ENCODE results near the gene DOCK2. TPM values are rescaled to one million over a fixed set of nuclear protein-coding genes. Genes with fewer than 3 reads are reported as not detected.

Gene DOCK2
- total and polyA plus RNA-seq, 9 of the 15 experiments (the other 6 are each of a cell fraction or from before 2014, with no cell fraction given) = 4.5 to 42.6 (median 20.5) TPM

DNA sequence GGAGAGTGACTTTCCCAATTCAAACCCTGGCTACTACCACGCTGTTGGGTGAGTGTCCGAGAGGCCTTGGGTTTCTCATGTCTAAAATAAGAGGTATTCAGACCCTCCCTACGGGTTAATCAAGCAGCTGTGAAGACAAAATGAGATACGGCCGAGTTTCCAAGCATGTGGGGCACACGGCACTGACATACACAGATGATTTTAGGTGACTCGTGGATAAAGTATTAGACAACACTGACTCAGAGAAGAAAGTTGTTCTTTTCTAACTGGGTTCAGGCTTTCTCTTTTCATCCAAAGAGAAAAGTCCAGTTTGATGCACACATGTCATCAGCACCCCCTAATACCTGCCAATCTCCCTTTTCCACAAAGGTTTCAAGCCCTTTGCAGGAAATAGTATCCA lies 484.2 kb downstream of the DOCK2 start:
- FAIRE-seq (no peak), ATAC-seq (no peak), DNase-seq (ENCODE audit: extremely low read depth in 1 of 4, low spot score in 3 of 4) (no peak)
- Histone ChIP-seq H3K4me1 (replicated peaks in 1 of 2; ENCODE audit: control insufficient read depth in 2 of 2, insufficient read depth in 2 of 2, low read length in 2 of 2) (no peaks in the 10 kb centered on the region; a peak in 1 of 5 replicates), H3K4me3 (no peak overlapping the region), H3K27ac (ENCODE audit: extremely low read depth, low read depth, low read length) (no peak overlapping the region), H3K27me3 (ENCODE audit: control insufficient read depth in 2 of 2, insufficient read depth in 2 of 2, low read length in 2 of 2) (peaks cover 8 to 20% of the 10 kb centered on the region in 2 experiments; a peak in 3 of 5 replicates), H3K4me2 (ENCODE audit: insufficient read depth, low read length) (no peak overlapping the region), H3K9me3 (replicated peaks; ENCODE audit: control insufficient read depth, insufficient read depth, low read depth, low read length) (no peaks in the 10 kb centered on the region), H3K9ac (ENCODE audit: insufficient read depth in 1 of 2, low read depth in 2 of 2, low read length in 2 of 2) (no peak overlapping the region), H3K36me3 (ENCODE audit: control insufficient read depth, insufficient read depth, low read length) (no peaks in the 10 kb centered on the region), H3K79me2 (ENCODE audit: control insufficient read depth, insufficient read depth, low read length) (no peaks in the 10 kb centered on the region), H2AFZ (ENCODE audit: low read depth, low read length) (no peak overlapping the region), H3K9me1 (ENCODE audit: control insufficient read depth, insufficient read depth, low read length) (no peaks in the 10 kb centered on the region), H4K20me1 (replicated peaks; ENCODE audit: control insufficient read depth, insufficient read depth, low read length) (no peaks in the 10 kb centered on the region)
- 3% methylated on average over 7 of the region's 7 CpGs for WGBS (ENCODE audit: insufficient coverage, low coverage, missing lambda C conversion rate)
- ChIA-PET POLR2A (interaction anchor here (0.8 kb wide), 1 partner anchor 26 kb away, joined by 3 read pairs; no protein-coding TSS in a partner anchor), CTCF (ENCODE audit: low intra/inter-chr PET ratio) (no interaction called here)
- in situ Hi-C loops (cut with MboI) = no loop called here
- intact Hi-C loops (cut with micrococcal nuclease) = no loop called here
- BruUV-seq (replicated peaks) = no TSS peak
- TF ChIP-seq SIN3A (IDR thresholded peaks at IDR 0.05; ENCODE audit: borderline replicate concordance in 2 of 2, control insufficient read depth in 1 of 2, low read depth in 2 of 2, low read length in 2 of 2) (no peak), KLF6 (CRISPR knock-in tag; IDR thresholded peaks at IDR 0.05; ENCODE audit: borderline replicate concordance) (no peak), ZSCAN29 (IDR thresholded peaks at IDR 0.05) (no peak)

GRCh38 chr5:170126061-170126460 lies 489.0 kb downstream of the DOCK2 start:
- no TSS peak for BruUV-seq (replicated peaks)
- TF ChIP-seq TCF15 (CRISPR knock-in tag; IDR thresholded peaks at IDR 0.05) (no peak), CHAMP1 (IDR thresholded peaks at IDR 0.05) (no peak), HDAC6 (IDR thresholded peaks at IDR 0.05; ENCODE audit: low read depth, low read length) (no peak), ZBTB1 (CRISPR knock-in tag; IDR thresholded peaks at IDR 0.05; ENCODE audit: borderline replicate concordance, low read depth) (no peak), THRB (CRISPR knock-in tag; conservative IDR thresholded peaks at IDR 0.05) (no peak)
- TF ChIP-seq, protein P1, sequence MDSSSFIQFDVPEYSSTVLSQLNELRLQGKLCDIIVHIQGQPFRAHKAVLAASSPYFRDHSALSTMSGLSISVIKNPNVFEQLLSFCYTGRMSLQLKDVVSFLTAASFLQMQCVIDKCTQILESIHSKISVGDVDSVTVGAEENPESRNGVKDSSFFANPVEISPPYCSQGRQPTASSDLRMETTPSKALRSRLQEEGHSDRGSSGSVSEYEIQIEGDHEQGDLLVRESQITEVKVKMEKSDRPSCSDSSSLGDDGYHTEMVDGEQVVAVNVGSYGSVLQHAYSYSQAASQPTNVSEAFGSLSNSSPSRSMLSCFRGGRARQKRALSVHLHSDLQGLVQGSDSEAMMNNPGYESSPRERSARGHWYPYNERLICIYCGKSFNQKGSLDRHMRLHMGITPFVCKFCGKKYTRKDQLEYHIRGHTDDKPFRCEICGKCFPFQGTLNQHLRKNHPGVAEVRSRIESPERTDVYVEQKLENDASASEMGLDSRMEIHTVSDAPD (CRISPR knock-in tag; IDR thresholded peaks at IDR 0.05) = no peak

More at GRCh38 chr5:170126061-170126460, 489.0 kb downstream of the DOCK2 start:
- Histone ChIP-seq H3K4me3 (no peak overlapping the region), H3K36me3 (ENCODE audit: control insufficient read depth, insufficient read depth, low read length) (no peaks in the 10 kb centered on the region), H3K79me2 (ENCODE audit: control insufficient read depth, insufficient read depth, low read length) (no peaks in the 10 kb centered on the region), H3K27me3 (ENCODE audit: control insufficient read depth in 2 of 2, insufficient read depth in 2 of 2, low read length in 2 of 2) (peaks cover 3 to 5% of the 10 kb centered on the region in 2 experiments; a peak in 2 of 5 replicates), H2AFZ (ENCODE audit: low read depth, low read length) (no peak overlapping the region), H4K20me1 (replicated peaks; ENCODE audit: control insufficient read depth, insufficient read depth, low read length) (no peaks in the 10 kb centered on the region), H3K4me1 (replicated peaks in 1 of 2; ENCODE audit: control insufficient read depth in 2 of 2, insufficient read depth in 2 of 2, low read length in 2 of 2) (no peaks in the 10 kb centered on the region), H3K9ac (ENCODE audit: insufficient read depth in 1 of 2, low read depth in 2 of 2, low read length in 2 of 2) (no peak overlapping the region), H3K27ac (ENCODE audit: extremely low read depth, low read depth, low read length) (no peak overlapping the region), H3K4me2 (ENCODE audit: insufficient read depth, low read length) (no peak overlapping the region), H3K9me1 (ENCODE audit: control insufficient read depth, insufficient read depth, low read length) (no peaks in the 10 kb centered on the region), H3K9me3 (replicated peaks; ENCODE audit: control insufficient read depth, insufficient read depth, low read depth, low read length) (no peaks in the 10 kb centered on the region)
- ATAC-seq (no peak), FAIRE-seq (no peak), DNase-seq (ENCODE audit: extremely low read depth in 1 of 4, low spot score in 3 of 4) (no peak)
- WGBS (ENCODE audit: insufficient coverage, low coverage, missing lambda C conversion rate) = 0% methylated on average over 1 of the region's 1 CpG
- intact Hi-C loops (cut with micrococcal nuclease) = no loop called here
- CTCF ChIA-PET (ENCODE audit: low intra/inter-chr PET ratio) = no interaction called here
- POLR2A ChIA-PET = no interaction called here
- in situ Hi-C loops (cut with MboI) = no loop called here

Measured in K562 (cell line).